OCI-M2 (cell line): ENCODE measurements around the gene STX4.
"Not testable (repeated sequence)": the region's sequence is repeated elsewhere in the genome, so short reads cannot be mapped to it uniquely, and the experiment has no call there.

Experiments
- DNase-seq: peaks from one replicate; lab custom pipeline; 2025; ENCODE audit not compliant: unreplicated experiment; lab: John Stamatoyannopoulos, UW

STX4 gene

DNA sequence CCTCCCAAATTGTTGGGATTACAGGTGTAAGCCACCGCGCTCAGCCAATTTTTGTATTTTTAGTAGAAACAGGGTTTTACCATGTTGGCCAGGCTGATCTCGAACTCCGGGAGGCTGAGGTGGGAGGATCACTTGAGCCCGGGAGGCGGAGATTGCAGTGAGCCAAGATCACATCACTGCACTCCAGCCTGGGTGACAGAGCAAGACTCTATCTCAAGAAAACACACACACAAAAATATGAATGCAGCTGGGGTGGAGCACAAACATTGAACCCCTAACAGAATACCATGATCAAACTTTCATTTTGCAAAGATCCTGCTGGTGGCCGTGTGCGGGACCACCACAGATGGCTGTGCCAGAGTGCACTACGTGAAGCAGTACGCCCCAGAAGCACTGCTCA, 15.6 kb upstream of the STX4 start:
- DNase-seq: not testable (repeated sequence)

DNA sequence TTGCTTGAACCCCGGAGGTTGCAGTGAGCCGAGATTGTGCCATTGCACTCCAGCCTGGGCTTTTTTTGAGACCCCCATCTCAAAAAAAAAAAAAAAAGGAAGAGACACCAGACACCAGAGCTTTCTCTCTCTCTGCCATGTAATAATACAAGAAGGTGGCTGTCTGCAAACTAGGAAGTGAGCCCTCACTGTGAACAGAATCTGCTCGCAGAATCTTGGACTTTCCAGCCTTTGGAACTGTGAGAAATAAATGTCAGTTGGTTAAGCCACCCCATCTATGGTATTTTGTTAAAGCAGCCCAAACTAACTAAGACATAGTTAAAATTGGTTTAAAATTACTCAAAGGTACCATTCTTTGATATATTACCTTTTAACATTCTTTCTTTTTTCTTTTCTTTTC, 12.8 kb upstream of the STX4 start:
- DNase-seq: no peak

DNA sequence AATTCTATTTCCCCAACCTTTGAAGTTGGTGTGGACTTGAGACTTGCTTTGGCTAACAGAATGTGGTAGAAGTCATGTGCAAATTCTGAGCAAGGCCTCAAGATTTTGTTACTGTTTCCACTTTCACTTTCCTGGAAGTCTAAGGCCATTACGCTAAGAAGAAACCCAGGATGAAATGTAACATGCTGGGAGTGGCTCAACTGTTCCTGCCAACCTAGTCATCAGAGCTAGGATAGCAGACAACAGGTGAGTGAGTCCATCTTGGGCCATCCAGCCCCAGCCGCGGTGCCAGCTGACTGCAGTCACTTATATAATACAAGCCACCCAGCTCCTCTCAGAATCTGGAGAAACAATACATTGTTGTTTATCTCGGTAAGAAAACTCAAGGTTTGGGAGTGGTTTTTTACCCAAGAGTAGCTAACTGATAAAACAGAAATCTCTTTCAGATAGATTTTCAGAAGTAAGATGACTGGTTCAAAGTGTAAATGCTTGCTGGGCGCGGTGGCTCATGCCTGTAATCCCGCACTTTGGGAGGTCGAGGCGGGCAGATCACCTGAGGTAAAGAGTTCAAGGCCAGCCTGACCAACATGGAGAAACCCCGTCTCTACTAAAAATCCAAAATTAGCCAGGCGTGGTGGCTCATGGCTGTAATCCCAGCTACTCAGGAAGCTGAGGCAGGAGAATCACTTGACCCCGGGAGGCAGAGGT, 10.7 kb upstream of the STX4 start:
- no peak for DNase-seq

DNA sequence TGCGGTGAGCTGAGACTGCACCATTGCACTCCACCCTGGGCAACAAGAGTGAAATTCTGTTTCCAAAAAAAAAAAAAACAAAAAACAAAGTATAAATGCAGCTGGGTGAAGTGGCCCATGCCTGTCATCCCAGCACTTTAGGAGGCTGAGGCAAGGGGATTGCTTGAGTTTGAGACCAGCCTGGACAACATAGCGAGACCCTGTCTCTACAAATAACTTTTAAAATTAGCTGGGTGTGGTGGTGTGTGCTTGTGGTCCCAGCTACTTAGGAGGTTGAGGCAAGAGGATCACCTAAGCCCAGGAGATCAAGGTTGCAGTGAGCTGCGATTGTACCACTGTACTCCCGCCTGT, 10.1 kb upstream of the STX4 start:
- DNase-seq: no peak

DNA sequence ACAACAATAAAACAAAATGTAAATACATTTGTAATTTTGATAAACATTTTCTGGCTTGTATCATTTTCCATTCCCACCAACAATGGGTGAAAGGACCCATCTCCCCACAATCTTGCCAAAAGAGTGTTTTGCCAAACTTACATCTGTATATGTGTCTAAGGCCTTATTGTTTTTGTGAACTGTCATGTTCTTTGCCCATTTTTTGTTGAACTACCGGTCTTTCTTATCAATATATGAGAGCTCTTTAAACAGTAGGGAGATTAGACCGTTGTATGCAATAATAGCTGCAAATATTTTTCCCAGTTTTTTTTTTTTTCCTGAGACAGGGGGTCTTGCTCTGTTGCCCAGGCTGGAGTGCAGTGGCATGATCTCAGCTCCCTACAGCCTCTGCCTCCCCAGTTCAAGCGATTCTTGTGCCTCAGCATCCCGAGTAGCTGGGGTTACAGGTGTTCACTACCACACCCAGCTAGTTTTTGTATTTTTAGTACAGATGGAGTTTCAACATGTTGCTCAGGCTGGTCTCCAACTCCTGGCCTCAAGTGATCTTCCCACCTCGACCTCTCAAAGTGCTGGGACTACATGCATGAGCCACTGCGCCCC, 9.6 kb upstream of the STX4 start:
- DNase-seq: no peak

DNA sequence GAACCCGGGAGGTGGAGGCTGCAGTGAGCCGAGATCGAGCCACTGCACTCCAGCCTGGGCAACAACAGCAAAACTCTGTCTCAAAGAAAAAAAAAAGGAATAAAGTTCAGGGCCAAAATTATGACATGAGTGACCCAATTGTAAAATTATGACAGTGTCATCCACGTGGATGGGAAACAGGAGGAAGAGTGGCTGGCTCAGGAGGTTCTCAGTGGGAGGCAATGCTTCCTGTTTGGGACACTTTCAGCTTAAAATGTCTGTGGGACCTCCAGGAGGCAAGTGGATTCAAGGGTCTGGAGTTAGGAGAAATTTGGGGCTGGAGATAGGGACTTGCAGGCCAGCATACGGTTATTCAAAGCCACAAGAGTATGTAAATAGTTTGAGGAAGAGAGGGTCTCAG, 8.0 kb upstream of the STX4 start:
- no peak for DNase-seq

DNA sequence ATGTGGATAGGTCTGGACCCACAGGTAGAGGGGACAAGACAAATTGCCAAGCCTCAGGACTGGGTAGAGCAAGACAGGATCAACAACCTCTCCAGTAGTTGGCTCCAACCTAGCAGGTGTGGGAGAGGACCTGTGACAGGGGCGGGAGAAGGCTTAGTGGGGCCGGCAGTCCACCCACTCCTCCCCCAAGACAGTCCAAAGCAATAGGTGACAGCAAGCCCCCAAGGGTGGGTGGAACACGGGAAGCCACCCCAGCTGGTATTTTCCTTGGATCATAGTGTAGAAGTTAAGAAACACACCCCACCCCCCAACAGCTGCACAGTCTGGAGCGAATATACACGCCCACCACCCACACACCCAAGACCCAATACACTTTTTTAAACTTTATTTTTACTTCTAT, 4.1 kb upstream of the STX4 start:
- no peak for DNase-seq

DNA sequence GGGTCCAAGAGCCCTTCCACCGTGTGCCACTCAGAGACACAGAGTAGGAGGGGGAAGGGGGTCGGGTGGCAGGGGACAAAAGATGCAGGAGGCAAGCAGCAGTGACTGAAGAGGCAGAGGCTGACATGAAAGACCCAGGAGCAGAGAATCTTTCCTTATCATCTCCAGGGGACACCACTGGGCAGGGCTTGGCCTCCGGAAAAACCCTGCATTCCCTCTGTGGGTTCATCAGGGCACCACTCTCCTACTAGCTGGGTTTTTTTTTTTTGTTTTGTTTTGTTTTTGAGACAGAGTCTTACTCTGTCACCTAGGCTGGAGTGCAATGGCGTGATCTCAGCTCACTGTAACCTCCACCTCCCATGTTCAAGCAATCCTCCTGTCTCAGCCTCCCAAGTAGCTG, 2.1 kb upstream of the STX4 start:
- no peak for DNase-seq

DNA sequence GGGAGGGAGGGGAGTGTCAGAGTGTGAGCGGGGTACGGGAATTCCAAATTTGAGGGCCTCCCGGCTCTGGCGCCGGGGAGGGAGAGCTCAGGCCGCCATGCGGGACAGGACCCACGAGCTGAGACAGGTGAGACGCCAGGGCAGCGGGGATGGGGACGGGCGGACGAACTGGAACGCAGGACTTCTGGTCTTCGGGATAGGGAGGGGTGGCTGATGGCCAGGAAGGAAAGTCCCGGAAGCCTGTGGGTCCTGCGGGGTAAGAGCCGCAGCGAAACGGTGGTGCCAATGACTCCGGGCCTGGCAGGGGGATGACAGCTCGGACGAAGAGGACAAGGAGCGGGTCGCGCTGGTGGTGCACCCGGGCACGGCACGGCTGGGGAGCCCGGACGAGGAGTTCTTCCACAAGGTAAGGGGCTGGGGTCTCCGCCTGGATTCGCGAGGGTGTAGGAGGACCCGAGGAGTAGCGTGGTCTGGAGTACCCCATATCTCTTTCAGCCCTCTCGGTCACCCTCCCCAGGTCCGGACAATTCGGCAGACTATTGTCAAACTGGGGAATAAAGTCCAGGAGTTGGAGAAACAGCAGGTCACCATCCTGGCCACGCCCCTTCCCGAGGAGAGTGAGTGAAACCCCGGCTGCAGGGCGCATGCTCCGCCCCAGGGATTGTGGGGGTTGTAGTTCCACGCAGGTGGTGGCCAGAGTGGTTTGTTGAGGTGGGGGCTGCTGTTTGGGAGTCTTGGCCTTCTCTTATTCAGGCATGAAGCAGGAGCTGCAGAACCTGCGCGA, 543 bp downstream of the STX4 start:
- no peak for DNase-seq

DNA sequence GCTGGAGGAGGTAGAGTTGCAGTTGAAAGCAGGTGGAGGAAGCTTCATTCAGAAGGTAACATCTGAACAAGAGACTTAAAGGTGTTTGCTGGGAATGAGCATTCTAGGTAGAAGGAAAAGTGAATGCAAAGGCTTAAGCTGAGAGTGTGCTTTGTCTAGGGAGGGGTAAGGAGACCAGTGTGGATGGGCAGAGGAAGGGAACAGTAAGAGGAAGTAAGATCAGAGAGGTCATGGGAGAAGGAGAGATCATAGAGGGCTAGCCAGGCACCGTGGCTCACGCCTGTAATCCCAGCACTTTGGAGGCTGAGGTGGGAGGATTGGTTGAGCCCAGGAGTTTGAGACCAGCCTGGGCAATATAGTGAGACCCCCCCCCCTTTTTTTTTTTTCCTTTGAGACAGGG, 3.3 kb downstream of the STX4 start:
- DNase-seq: no peak

DNA sequence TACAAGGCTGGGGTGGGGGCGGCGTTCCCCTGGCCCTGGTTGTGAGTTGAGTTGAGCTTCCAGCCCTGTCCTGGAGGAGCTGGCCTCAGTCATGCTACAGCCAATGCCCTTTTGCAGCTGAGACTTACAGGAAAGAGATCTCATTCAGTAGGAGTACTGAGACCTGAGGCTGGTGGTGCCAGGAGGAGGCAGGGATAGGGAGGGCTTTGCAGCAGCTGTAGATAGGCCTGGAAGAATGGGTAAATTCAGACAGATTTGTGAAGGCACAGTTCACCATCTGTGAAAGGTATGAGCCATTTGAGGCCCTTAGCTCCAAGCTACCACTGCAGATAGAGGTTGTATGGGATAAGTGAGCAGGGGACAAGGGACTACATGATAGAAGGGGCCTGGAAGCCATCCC, 5.6 kb downstream of the STX4 start:
- DNase-seq: no peak

DNA sequence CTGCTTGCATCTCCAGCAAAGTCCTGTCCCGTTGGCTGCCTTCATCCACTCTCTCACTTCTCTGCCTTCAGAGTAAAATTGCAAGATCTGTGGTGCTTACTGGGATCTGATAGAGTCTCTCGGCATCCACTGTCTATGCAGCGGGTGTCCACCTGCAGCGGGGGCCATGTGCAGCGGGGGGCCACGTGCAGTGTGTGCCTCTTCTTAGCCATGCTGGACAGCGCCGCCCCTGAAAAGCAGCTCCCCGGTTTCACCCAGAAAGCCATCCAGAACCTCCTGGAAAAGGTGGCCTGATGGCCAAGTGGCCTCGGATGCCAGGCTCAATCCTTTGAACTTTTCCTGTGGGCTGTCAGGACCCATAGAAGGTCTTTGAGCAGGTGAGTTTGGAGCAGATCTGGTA, 9.5 kb downstream of the STX4 start:
- DNase-seq: no peak

DNA sequence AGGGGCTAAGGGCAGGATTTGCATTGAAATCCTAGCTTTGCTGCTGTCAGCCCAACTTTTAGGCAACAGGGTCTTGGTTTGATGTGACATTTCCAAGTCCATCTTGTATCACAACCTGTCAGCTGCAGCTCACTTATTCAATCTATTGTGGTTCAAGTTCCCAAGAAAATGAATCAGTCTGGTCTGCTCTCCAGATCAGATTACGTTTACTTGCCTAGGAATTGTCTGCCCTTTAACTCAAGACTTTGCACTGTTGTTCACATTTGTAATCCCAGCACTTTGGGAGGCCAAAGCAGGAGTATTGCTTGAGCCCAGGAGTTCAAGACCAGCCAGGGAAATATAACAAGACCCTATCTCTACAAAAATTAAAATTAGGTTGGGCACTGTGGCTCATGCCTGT, 10.0 kb downstream of the STX4 start:
- DNase-seq: no peak

DNA sequence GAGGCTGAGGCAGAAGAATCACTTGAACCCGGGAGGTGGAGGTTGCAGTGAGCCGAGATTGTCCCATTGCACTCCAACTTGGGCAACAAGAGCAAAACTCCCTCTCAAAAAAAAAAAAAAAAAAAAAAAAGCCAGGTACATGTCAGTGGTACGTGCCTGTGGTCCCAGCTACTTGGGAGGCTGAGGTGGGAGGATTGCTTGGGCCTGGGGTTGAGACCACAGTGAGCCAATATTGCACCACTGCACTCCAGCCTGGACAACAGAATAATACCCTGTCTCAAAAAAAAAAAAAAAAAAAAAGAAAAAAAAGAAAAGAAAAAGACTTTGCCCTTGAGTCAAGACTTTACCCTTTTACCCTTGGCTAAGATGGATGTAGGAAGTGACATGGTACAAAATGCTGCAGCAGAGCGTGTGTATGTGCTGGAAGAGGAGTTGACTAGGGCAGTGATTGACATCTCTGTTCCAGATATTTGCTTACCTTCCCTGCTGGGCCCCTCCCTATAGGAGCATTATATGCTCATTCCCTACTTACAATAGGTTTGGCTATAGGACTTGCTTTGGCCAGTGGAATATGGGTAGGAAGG, 10.6 kb downstream of the STX4 start:
- DNase-seq: no peak

DNA sequence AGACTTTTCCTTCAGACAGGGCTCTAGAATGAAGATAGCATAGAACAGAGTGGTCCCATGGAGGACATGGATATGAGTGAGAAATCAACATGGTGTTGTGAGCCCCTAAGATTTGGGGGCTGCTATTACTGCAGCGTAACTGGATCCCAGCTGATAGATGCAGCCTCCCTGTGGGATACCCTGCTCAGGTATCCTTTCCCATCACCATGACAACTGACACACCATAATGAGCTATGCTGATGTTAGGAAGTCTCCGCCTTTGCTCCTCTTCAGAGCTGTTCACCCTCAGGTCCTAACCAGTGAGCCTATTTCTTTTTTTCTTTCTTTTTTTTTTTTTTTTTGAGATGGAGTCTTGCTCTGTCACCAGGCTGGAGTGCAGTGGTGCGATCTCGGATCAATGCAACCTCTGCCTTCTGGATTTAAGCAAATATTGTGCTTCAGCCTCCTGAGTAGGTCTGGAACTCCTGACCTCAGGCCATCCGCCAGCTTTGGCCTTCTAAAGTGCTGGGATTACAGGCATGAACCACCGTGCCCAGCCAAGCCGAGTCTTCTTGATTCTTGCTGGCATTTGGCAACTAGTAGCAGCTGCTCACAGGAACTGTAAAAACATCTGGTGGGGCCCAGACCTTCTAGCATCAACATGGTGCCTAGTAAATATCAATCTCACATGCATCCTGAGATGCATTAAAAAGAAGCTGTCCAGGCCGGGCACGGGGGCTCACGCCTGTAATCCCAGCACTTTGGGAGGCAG, 17.1 kb downstream of the STX4 start:
- no peak for DNase-seq

DNA sequence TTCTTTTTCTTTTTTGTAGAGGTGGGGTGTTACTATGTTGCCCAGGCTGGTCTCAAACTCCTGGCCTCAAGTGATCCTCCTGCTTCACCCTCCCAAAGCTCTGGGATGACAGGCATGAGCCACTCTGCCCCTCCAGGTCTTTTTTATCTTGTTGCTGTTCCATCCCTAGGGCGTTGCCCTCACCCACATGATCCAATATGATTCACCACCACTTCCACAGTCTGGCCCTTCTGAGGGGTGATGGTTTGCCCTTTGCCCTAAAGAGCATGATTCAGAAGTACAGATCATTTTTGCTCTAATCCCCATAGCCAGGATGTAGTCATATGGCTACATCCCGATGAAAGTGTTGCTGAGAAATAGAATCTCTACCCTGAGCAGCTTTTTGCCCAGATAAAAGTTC, 18.8 kb downstream of the STX4 start:
- no peak for DNase-seq

DNA sequence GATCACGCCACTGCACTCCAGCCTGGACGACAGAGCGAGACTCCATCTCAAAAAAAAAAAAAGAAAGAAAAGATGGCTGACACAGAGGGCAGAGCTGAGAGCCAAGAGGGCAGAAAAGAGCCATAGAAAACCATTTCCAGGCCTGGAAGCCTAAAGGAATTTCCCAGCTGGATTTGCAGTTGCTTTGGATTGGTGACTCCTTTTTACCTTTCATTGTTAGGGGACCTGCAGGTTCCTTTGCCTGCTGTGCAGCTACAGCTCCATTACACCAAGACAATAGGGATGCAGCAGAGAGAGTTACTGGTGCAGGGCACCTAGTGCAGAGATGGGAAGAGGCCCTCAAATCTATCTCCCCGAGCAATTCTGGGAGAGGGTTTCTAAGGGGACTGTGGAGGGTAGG, 22.3 kb downstream of the STX4 start:
- DNase-seq: no peak

DNA sequence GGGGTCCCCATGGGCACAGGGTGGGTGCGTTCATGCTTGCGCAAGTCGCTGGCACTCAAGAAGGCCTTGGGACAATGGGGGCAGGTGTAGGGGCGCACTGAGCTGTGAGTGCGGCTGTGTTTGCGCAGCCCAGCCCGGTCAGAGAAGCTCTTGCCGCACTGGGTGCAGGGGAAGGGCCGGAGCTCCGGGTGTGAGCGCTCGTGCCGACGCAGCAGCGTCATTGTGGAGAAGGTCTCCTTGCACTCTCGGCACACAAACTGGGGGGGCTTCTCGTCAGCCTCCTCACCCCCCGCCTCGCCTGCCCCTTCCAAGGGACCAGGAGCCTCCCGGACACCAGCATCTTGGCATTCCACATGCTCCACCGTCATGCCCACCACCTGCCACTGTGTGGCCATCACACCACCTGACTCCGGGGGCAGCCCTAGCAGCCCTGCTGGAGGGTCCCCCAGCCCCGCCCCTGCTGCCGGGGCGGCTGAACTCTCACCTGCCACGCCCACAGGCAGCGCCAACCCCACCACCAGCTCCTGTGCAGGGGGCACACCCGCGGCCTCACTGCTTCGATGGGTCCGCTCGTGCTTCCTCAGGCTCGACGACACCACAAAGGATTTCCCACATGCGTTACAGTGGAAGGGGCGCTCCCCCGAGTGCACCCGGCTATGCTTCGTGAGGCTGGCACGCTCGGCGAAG, 27.9 kb downstream of the STX4 start:
- no peak for DNase-seq

DNA sequence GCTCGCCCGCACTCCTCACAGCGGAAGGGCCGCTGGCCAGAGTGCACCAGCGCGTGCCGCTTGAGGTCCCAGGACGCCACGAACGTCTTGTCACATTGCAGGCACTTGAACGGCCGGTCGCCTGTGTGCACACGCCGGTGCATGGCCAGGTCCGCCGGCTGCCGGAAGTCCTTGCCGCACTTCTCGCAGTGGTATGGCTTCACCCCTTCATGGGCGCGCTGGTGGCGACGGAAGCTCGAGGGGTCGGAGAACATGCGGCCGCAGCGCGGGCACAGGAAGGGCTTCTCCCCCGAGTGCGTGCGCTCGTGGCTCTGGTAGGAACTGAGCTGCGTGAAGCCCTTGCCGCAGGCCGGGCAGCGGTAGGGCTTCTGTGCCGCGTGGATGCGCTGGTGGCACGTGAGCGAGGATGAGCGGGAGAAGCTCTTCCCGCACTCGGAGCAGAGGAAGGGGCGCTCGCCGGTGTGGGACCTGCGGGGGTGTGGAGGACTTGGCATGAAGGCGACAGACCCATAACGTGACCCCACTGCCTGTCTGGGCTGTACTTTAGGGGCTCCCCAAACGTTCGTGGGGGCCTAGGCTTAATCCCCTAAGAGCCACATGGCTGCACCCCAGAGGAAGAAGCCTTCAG, 28.6 kb downstream of the STX4 start:
- DNase-seq: no peak

DNA sequence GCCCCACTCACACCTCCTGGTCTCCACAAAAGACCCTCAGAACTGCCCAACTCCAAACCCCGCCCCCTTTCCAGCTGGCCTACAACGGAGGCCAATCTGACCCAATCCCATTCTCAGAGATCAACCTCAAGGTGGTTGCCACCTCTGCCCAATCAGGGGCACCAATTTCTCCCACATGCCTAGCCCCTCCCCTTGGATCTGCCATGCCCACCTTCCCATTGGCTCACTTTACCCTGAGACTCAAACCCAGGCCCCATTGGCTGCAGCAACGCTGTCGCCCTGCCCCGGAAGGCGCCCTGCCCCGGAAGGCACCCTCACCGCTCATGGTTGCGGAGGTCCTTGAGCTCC, 30.1 kb downstream of the STX4 start:
- no peak for DNase-seq
